Measurements from ENCODE around the gene EDARADD. TPM values are rescaled to one million over a fixed set of nuclear protein-coding genes. Genes with fewer than 3 reads are reported as not detected.

Gene EDARADD
- total and polyA plus RNA-seq, 2 of the 13 experiments (the other 11 are each of a cell fraction or from before 2014, with no cell fraction given), result 0.03 TPM; not detected in 1

DNA sequence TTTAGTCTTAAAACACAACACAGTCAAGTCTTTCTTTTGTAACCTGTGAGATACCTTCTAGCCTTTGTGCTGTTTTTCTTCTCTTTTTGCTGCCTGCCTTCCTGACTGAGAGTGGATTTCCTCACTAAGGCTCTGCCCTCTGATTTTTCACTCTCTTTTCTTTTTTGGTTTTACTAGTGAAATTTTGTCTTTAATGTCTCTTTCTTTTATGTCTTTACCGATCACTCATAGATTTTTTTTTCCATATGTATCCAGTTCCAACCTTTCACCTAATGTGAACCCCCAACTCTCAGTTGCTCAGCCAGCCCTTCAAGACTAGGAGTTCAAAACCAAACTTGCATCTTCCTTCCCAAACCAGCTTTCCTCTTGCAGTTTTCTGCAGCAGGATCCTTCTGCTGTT lies 136.2 kb downstream of the EDARADD start:
- peaks cover 82% of the 10 kb centered on the region for H3K4me1 ChIP-seq (ENCODE audit: insufficient read depth, low read length)
- no peaks in the 10 kb centered on the region for H3K27me3 ChIP-seq (ENCODE audit: control insufficient read depth in 1 of 2, insufficient read depth in 2 of 2, low read length in 2 of 2)
- H3K9me3 ChIP-seq (ENCODE audit: low read length), result no peaks in the 10 kb centered on the region
- H3K27ac ChIP-seq (ENCODE audit: extremely low read length, insufficient read depth, low read length), result peak overlapping the region; percentile 41
- BruUV-seq (replicated peaks), result no TSS peak
- H3K36me3 ChIP-seq (replicated peaks in 1 of 2; ENCODE audit: control insufficient read depth in 1 of 2, insufficient read depth in 2 of 2, low read length in 2 of 2), result peaks cover 17 to 47% of the 10 kb centered on the region in 2 experiments
- in situ Hi-C loops (cut with HindIII; ENCODE audit: extremely low pct_ligation_motif_present, low pct_unique_long_range_greater_than_20kb) (no loop called here), intact Hi-C loops (cut with micrococcal nuclease; ENCODE audit: unreplicated experiment) (loop anchor here (5.0 kb wide), 1 partner anchor 248 kb away; the partner anchor contains the start of gene ERO1B)
- ATAC-seq (no peak), FAIRE-seq (no peak), DNase-seq (ENCODE audit: low spot score) (no peak)
- ChIA-PET POLR2A (interaction anchor here (2.4 kb wide), 1 partner anchor 39 kb away, joined by 10 read pairs; no protein-coding TSS in a partner anchor), CTCF (ENCODE audit: low intra/inter-chr PET ratio, low total read pairs) (no interaction called here)
- H4K20me1 ChIP-seq (ENCODE audit: insufficient read depth, low read length), result 0 out of 2 replicates have a peak, but pooled peaks cover under 1% of the 10 kb centered on the region
- H2AFZ ChIP-seq (ENCODE audit: low read length), result no peak overlapping the region
- peak overlapping the region; percentile 23; the same call in 1 of the 2 replicates for H3K9ac ChIP-seq (ENCODE audit: insufficient read depth, low read depth, low read length)
- TF ChIP-seq SMYD3 (CRISPR knock-in tag; IDR thresholded peaks at IDR 0.05) (no peak), ZNF343 (CRISPR knock-in tag; IDR thresholded peaks at IDR 0.05) (no peak), SATB2 (CRISPR knock-in tag; IDR thresholded peaks at IDR 0.05) (no peak), KLF12 (CRISPR knock-in tag; IDR thresholded peaks at IDR 0.05; ENCODE audit: borderline replicate concordance) (no peak), ZNF792 (CRISPR knock-in tag; IDR thresholded peaks at IDR 0.05) (no peak), ZBTB10 (CRISPR knock-in tag; IDR thresholded peaks at IDR 0.05; ENCODE audit: borderline replicate concordance) (no peak)
- H3K79me2 ChIP-seq (ENCODE audit: insufficient read depth, low read length), result peaks cover 45% of the 10 kb centered on the region
- H3K4me2 ChIP-seq (ENCODE audit: low read depth, low read length), result no peak overlapping the region; the same call in 1 of the 2 replicates
- no peak overlapping the region for H3K4me3 ChIP-seq (replicated peaks in 1 of 3; ENCODE audit: insufficient read depth in 1 of 3, low read depth in 2 of 3, low read length in 3 of 3)
- WGBS (ENCODE audit: low lambda C conversion rate), result 97% methylated on average over 1 of the region's 1 CpG

All from HepG2 (cell line).